HCEC 1CT (cell line): ENCODE measurements around the gene CD164L2.

Experiments used
- DNase-seq: peaks from one replicate; pipeline ENCODE4 v3.0.0-alpha.2; 2017

The CD164L2 gene

GRCh38 chr1:27381969-27382762 is 967 bp downstream of the CD164L2 start:
- DNase-seq, result no peak

GRCh38 chr1:27380766-27381733 is 2.1 kb downstream of the CD164L2 start:
- DNase-seq, result no peak

- DNase-seq, result no peak
Observed at GRCh38 chr1:27380224-27380623, 2.9 kb downstream of the CD164L2 start.

GRCh38 chr1:27379564-27380122 is 3.5 kb downstream of the CD164L2 start:
- no peak for DNase-seq

- no peak for DNase-seq
Observed at GRCh38 chr1:27377760-27378495, 5.2 kb downstream of the CD164L2 start.

GRCh38 chr1:27374362-27375086 is 8.6 kb downstream of the CD164L2 start, which contains the start of gene FCN3:
Gene FCN3 (minus strand): TSS chr1:27374824. CDS start chr1:27374818, 6 bp downstream.
- DNase-seq, result no peak

GRCh38 chr1:27372808-27373690 is 10.1 kb downstream of the CD164L2 start:
- DNase-seq, result no peak

- no peak for DNase-seq
Observed at GRCh38 chr1:27372022-27372807, 10.9 kb downstream of the CD164L2 start.

- peak; percentile 39 for DNase-seq
Observed at GRCh38 chr1:27368869-27369582, 14.1 kb downstream of the CD164L2 start.

GRCh38 chr1:27367160-27367650 is 15.9 kb downstream of the CD164L2 start:
- DNase-seq, result no peak

GRCh38 chr1:27366411-27367159 is 16.5 kb downstream of the CD164L2 start, which contains the start of gene MAP3K6:
Gene MAP3K6 (minus strand): TSS chr1:27366961. CDS start chr1:27366597, 364 bp downstream.
- peak; percentile 74 for DNase-seq

- DNase-seq, result peak; percentile 62
Observed at GRCh38 chr1:27366113-27366410, 17.1 kb downstream of the CD164L2 start.

- peak; percentile 92 for DNase-seq
Observed at GRCh38 chr1:27365372-27366112, 17.6 kb downstream of the CD164L2 start.

- no peak for DNase-seq
Observed at GRCh38 chr1:27364696-27365371, 18.3 kb downstream of the CD164L2 start.

- DNase-seq, result no peak
Observed at GRCh38 chr1:27363766-27364695, 19.1 kb downstream of the CD164L2 start.

GRCh38 chr1:27361553-27361952 is 21.6 kb downstream of the CD164L2 start:
- DNase-seq, result no peak
